K562 (cell line): ENCODE results near the gene GPR82.

Experiments used
- CTCF ChIP-seq, 3 experiments: IDR thresholded peaks in 2 of 3; conservative IDR thresholded peaks in 1 of 3; 2 replicates each; pipeline ENCODE4 v1.5.1; 2011 to 2012; ENCODE audit warnings: low read length in 3 of 3, mild to moderate bottlenecking in 3 of 3, control low read depth in 2 of 3, improper control_type of control experiment in 1 of 3, inconsistent platforms in 1 of 3, low read depth in 1 of 3, mixed read lengths in 1 of 3, moderate library complexity in 1 of 3; ENCODE audit not compliant: insufficient read depth in 2 of 3
- EP300 ChIP-seq: IDR thresholded peaks from 2 replicates; pipeline ENCODE4 v1.6.1; 2012; ENCODE audit warnings: low read length, improper control_type of control experiment
- JUND ChIP-seq, 2 experiments: IDR thresholded peaks; 2 replicates in 1 of 2; 3 replicates in 1 of 2; pipeline ENCODE4 v1.6.1; 2011; ENCODE audit warnings: borderline replicate concordance in 2 of 2, low read depth in 2 of 2, low read length in 2 of 2, improper control_type of control experiment in 1 of 2, missing biosample characterization in 1 of 2, missing genetic modification characterization in 1 of 2, missing genetic modification reagents in 1 of 2
- LCOR ChIP-seq: sonication (generic); formaldehyde crosslinking; IDR thresholded peaks from 2 replicates; pipeline ENCODE4 v1.8.0; 2022; ENCODE audit warnings: mild to moderate bottlenecking, missing genetic modification reagents
- MAX ChIP-seq: sonication (generic); formaldehyde crosslinking; IDR thresholded peaks from 2 replicates; pipeline ENCODE4 v1.9.0; 2022; ENCODE audit warnings: mild to moderate bottlenecking, missing genetic modification reagents
- MED1 ChIP-seq: sonication (generic); formaldehyde crosslinking; IDR thresholded peaks from 2 replicates; pipeline ENCODE4 v1.8.1; 2023; ENCODE audit warnings: missing genetic modification reagents, borderline replicate concordance
- POU5F1 ChIP-seq: fragments of 150-350 bp; IDR thresholded peaks from 2 replicates; pipeline ENCODE4 v1.6.1; 2014; ENCODE audit warnings: borderline replicate concordance, low read length, low read depth, mild to moderate bottlenecking; ENCODE audit not compliant: partially characterized antibody
- SIN3A ChIP-seq, 2 experiments: fragments of 150-350 bp in 1 of 2; IDR thresholded peaks; 2 replicates each; pipeline ENCODE4 v1.6.1; 2011 to 2016; ENCODE audit warnings: borderline replicate concordance in 2 of 2, low read depth in 2 of 2, low read length in 2 of 2, mild to moderate bottlenecking in 2 of 2, moderate library complexity in 2 of 2; ENCODE audit not compliant: control insufficient read depth in 1 of 2
- TARDBP ChIP-seq: fragments of 450-650 bp; IDR thresholded peaks from 2 replicates; pipeline ENCODE4 v1.6.1; 2016
- ZBTB33 ChIP-seq: sonication (generic); formaldehyde crosslinking; IDR thresholded peaks from 2 replicates; pipeline ENCODE4 v1.8.1; 2023; ENCODE audit warnings: mild to moderate bottlenecking, missing genetic modification reagents

DNA sequence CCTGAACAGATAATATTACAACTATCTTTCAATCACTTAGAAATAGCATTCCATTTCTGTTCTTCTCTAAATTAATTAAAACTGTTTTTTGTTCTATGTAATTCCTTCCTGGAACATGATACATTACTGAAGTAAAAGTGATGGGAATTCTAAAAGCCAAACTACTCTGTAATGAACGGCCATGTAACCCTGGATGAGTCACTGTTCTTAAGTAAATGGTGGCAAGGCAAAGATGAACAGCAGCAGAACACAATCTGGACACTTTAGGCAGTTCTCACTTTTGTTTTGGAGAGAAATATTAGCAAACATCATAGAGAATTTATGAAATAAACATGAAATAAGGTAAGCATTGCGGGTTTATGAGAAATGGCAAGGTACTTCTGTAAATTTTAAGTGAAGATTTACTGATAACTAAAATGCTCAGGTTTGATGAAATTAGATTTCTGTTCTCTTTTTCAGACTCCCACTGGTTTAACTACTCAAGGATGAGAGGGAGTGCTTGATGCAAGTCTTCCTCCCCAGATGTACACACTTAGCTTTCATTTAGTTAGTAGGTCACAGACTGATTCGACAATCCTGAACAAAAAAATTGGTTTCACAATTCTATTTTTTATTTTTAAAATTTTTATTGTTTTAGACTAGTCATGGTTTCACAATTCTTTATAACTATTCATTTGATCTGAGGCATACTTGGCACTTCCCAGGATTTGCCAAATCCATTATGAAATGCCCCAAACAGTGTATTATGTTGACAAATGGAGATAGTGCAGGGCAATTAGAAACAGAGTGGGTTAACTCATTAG is 964 bp upstream of the GPR82 start:
- no peak for TF ChIP-seq SIN3A (IDR thresholded peaks at IDR 0.05; ENCODE audit: borderline replicate concordance in 2 of 2, control insufficient read depth in 1 of 2, low read depth in 2 of 2, low read length in 2 of 2)
- no peak for TF ChIP-seq TARDBP
- TF ChIP-seq LCOR (CRISPR knock-in tag), result no peak
- TF ChIP-seq JUND (IDR thresholded peaks at IDR 0.05; ENCODE audit: borderline replicate concordance, low read depth, low read length), result no peak
- TF ChIP-seq JUND (tag; IDR thresholded peaks at IDR 0.05; ENCODE audit: borderline replicate concordance, low read depth, low read length), result no peak
- no peak for TF ChIP-seq MAX
- no peak for TF ChIP-seq MED1 (CRISPR knock-in tag)
- TF ChIP-seq EP300, result no peak
- no peak for TF ChIP-seq ZBTB33
- no peak for TF ChIP-seq CTCF (IDR thresholded peaks at IDR 0.05 in 2 of 3, conservative IDR thresholded peaks at IDR 0.05 in 1 of 3; ENCODE audit: insufficient read depth in 2 of 3, low read depth in 1 of 3, low read length in 3 of 3)
- TF ChIP-seq POU5F1, result no peak
